HG02588 (cell line): ENCODE results near the gene POMT2.

Source experiments
- ATAC-seq: cut with Tn5 transposase; IDR thresholded peaks from one replicate; pipeline ENCODE4 v1.9.1; 2021; ENCODE audit warnings: mild to moderate bottlenecking, moderate library complexity; ENCODE audit not compliant: unreplicated experiment

The POMT2 gene

GRCh38 chr14:77245820-77246219 lies 74.9 kb downstream of the POMT2 start:
- ATAC-seq = no peak

DNA sequence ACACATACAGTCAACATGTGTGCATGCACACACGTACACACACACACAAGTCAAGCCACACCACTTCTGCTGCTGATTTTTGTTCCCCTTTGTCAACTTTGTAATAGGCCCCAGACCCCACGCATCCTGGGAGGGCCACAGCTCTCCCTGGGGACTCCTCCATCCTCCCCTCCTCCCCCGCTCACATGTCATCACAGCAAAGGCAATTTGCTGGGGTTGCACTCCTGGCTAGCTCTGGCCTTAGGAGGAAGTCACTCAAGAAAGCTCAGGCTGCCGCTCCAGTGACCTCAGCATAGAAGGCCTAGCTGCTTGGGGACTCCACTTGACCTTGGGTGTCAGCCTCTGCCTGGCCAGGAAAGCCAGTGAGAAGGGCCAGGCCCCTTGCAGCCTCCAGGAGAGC lies 76.8 kb downstream of the POMT2 start:
- ATAC-seq = no peak

DNA sequence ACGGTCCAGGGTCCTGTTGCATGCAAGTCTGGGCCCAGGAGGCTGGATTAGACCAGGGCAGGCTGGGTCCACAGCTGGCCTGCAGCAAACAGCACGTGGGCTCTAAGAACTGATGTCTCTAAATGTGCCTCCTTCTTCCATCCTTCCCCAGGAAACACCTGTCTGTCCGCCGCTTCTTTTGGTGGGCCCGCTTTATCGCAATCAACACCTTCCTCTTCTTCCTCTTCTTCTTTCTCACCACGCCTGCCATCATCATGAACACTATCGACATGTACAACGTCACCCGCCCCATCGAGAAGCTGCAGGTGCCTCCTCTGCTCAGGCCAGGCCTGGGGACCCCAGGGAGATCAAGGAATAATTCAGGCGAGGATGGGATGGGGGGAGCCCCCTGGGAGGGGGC lies 77.9 kb downstream of the POMT2 start:
- no peak for ATAC-seq

- no peak for ATAC-seq
Measured at GRCh38 chr14:77241955-77242354, 78.7 kb downstream of the POMT2 start.

DNA sequence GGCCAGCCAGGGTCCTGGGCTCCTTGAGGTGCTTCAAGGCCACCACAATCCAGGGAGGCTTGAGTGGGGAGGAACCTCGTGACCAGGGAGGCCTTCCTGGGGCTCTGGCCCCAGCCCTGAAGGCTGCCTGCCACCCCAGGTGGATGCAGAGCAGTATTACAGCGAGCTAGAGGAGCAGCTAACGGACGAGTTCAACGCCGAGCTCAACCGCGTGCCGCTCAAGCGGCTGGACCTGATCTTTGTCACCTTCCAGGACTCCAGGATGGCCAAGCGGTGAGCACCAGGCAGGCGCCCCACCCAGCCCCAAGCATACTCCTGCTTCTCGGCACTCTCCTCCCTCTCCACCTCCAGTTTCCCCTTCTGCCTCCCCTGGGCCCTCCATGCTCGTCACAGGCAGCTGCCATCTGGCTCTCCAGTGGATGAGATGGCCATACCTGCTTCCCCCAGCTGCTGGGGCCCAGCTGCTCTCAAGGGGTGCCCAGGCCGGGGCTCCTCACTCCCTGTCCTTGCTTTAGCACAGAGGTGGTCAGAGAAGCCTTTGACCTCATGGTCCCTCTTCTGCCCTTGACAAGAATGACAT lies 80.3 kb downstream of the POMT2 start:
- no peak for ATAC-seq

DNA sequence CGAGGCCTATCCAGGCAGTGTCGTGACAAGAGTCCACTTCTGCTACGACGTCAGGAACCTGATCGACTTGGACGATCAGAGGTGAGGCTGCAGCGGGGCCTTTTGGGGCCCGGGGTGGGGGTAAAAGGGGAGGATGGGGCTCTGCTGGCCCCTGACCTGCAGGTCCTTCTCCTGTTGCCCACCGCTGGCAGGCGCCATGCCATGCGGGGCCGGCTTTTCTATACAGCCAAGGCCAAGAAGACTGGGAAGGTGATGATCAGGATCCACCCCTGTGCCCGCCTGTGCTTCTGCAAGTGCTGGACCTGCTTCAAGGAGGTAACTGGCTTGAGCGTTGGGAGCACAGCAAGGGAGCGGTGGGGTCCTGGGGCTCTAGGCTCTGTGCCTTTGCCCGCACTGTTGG lies 81.3 kb downstream of the POMT2 start:
- no peak for ATAC-seq

GRCh38 chr14:77238996-77239395 lies 81.7 kb downstream of the POMT2 start:
- no peak for ATAC-seq

DNA sequence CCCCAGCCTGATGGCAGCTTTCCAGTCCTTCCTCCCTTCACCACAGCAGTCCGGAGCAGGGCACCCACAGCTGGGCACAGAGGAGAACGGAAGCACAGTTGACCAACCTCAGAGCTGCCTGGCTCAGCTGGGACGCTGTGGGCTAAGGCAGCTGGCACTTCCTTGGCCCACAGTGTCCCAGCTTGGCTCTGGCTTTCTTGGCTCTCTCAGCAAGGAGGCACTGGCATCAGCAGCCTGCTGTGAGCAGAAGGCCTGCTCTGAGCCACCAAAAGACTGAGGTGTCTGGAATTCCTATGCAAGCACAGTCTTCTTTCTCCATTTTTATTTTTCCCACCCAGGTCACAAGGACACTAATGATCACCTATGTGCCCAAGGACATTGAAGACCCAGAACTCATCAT lies 82.3 kb downstream of the POMT2 start:
- no peak for ATAC-seq

- ATAC-seq = no peak
Measured at GRCh38 chr14:77236814-77237213, 83.9 kb downstream of the POMT2 start.

- ATAC-seq = no peak
Measured at GRCh38 chr14:77231721-77232120, 89.0 kb downstream of the POMT2 start.

DNA sequence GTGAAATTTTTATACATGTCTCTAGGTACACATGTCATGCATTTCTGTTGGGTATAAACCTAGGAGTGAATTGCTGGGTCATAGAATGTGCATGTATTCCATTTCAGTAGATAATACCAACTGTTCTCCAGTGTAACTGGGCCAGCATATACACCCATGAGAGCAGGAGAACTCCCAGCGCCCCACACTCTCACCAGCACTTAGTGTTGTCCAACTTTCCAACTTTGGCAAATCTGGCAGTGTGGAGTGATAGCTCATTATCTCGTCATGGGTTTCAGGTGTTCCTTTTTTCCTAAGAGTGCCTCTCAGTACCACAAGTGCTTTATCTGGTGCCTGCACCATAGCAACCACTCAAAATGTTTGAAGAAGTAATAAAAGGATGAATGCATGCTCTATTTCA lies 89.8 kb downstream of the POMT2 start:
- no peak for ATAC-seq

- no peak for ATAC-seq
Measured at GRCh38 chr14:77228056-77228455, 92.6 kb downstream of the POMT2 start.

- no peak for ATAC-seq
Measured at GRCh38 chr14:77225892-77226557, 94.7 kb downstream of the POMT2 start.

- ATAC-seq = no peak
Measured at GRCh38 chr14:77225254-77225653, 95.4 kb downstream of the POMT2 start.
